HepG2 (cell line): Measurements from ENCODE around the gene MSI2. TPM values are rescaled to one million over a fixed set of nuclear protein-coding genes. Genes with fewer than 3 reads are reported as not detected.

Source experiments
- ATAC-seq: fragments of 200-7000 bp; cut with Tn5 transposase; 3 replicates; pipeline ENCODE4 v1.9.1; 2020; ENCODE audit warnings: mild to moderate bottlenecking, moderate library complexity
- BruUV-seq: library from RNA; stranded (reverse); fragments of 400-500 nt; replicated peaks from 2 replicates; lab custom pipeline; 2021; lab: Mats Ljungman, UMichigan
- CTCF ChIA-PET: fragments of 300-600 bp; formaldehyde crosslinking; extraction: SDS; loops from one replicate; lab custom pipeline; 2021; ENCODE audit warnings: low total read pairs, inconsistent platforms, low intra/inter-chr PET ratio; lab: Yijun Ruan, JAX
- POLR2A ChIA-PET: fragments of 350-600 bp; sonication (Branson Sonifier 250); formaldehyde crosslinking; loops from one replicate; lab custom pipeline; 2020; ENCODE audit warnings: antibody characterized with exemption, inconsistent platforms; lab: Yijun Ruan, JAX
- DNase-seq: peaks from one replicate; pipeline ENCODE4 v3.0.0-alpha.2; 2015; ENCODE audit warnings: low spot score
- FAIRE-seq: peaks from 3 replicates; lab custom pipeline; 2011; peaks lifted over from hg19 to GRCh38; lab: Jason Lieb, UNC
- H2AFZ ChIP-seq: one replicate; pipeline ENCODE4 v1.6.1; 2011; ENCODE audit warnings: low read length, inconsistent platforms
- H3K27ac ChIP-seq: fragments of 300-600 bp; 3 replicates; pipeline ENCODE4 v1.8.0; 2011; ENCODE audit warnings: mixed run types, mild to moderate bottlenecking, mixed read lengths, low read length, inconsistent platforms; ENCODE audit not compliant: insufficient read depth; ENCODE audit errors: extremely low read length
- H3K27me3 ChIP-seq, 2 experiments: fragments of 200-600 bp in 1 of 2; 2 replicates in 1 of 2; 3 replicates in 1 of 2; pipeline versions ENCODE4 v1.6.0 to v1.8.0; 2011; ENCODE audit warnings: low read length in 2 of 2, mild to moderate bottlenecking in 2 of 2, moderate library complexity in 2 of 2, inconsistent platforms in 1 of 2; ENCODE audit not compliant: insufficient read depth in 2 of 2, control insufficient read depth in 1 of 2
- H3K36me3 ChIP-seq, 2 experiments: fragments of 200-600 bp in 1 of 2; replicated peaks in 1 of 2; 2 replicates in 1 of 2; 3 replicates in 1 of 2; pipeline versions ENCODE4 v1.5.1 to v1.8.0; 2011; ENCODE audit warnings: low read length in 2 of 2, inconsistent platforms in 1 of 2; ENCODE audit not compliant: insufficient read depth in 2 of 2, control insufficient read depth in 1 of 2
- H3K4me1 ChIP-seq: 2 replicates; pipeline ENCODE4 v1.5.1; 2012; ENCODE audit warnings: low read length, inconsistent platforms; ENCODE audit not compliant: insufficient read depth
- H3K4me2 ChIP-seq: 2 replicates; pipeline ENCODE4 v1.6.0; 2011; ENCODE audit warnings: low read depth, low read length, inconsistent platforms
- H3K4me3 ChIP-seq, 3 experiments: fragments of 200-600 bp in 1 of 3; sonication (generic), shearing (Covaris generic) in 1 of 3; replicated peaks in 1 of 3; 2 replicates each; pipeline ENCODE4 v1.5.1; 2011 to 2016; ENCODE audit warnings: low read length in 3 of 3, inconsistent platforms in 2 of 3, low read depth in 2 of 3, mild to moderate bottlenecking in 2 of 3, control low read depth in 1 of 3, mixed read lengths in 1 of 3; ENCODE audit not compliant: insufficient read depth in 1 of 3
- H3K79me2 ChIP-seq: one replicate; pipeline ENCODE4 v1.6.1; 2011; ENCODE audit warnings: low read length, inconsistent platforms; ENCODE audit not compliant: insufficient read depth
- H3K9ac ChIP-seq: 2 replicates; pipeline ENCODE4 v1.6.0; 2011; ENCODE audit warnings: mild to moderate bottlenecking, low read depth, low read length, inconsistent platforms; ENCODE audit not compliant: insufficient read depth
- H3K9me3 ChIP-seq: 2 replicates; pipeline ENCODE4 v1.5.1; 2012; ENCODE audit warnings: mild to moderate bottlenecking, low read length
- H4K20me1 ChIP-seq: 2 replicates; pipeline ENCODE4 v1.6.0; 2011; ENCODE audit warnings: inconsistent platforms, mild to moderate bottlenecking, low read length, moderate library complexity; ENCODE audit not compliant: insufficient read depth
- MAFG ChIP-seq: sonication (generic); formaldehyde crosslinking; IDR thresholded peaks from 2 replicates; pipeline ENCODE4 v1.5.1; 2020; ENCODE audit warnings: mild to moderate bottlenecking, missing genetic modification reagents
- SRSF9 ChIP-seq: fragments of 200-400 bp; formaldehyde crosslinking; IDR thresholded peaks from 2 replicates; pipeline ENCODE4 v1.6.1; 2018; ENCODE audit warnings: borderline replicate concordance, mild to moderate bottlenecking, low read depth, low read length; ENCODE audit not compliant: insufficient read depth, poor library complexity, severe bottlenecking
- STAG1 ChIP-seq: sonication (generic); formaldehyde crosslinking; IDR thresholded peaks from 2 replicates; pipeline ENCODE4 v1.4.0; 2020; ENCODE audit warnings: missing genetic modification reagents
- ZNF687 ChIP-seq: sonication (generic); formaldehyde crosslinking; IDR thresholded peaks from 2 replicates; pipeline ENCODE4 v1.5.1; 2020; ENCODE audit warnings: mild to moderate bottlenecking, missing genetic modification reagents, moderate library complexity
- WGBS: methylation state at CpG from one replicate; pipeline ENCODE4 v1.1.6; 2017; ENCODE audit warnings: low lambda C conversion rate; 5-methylcytosine and 5-hydroxymethylcytosine counted together
- in situ Hi-C: cut with HindIII; loops from 2 replicates; pipeline ENCODE4 v1.10.0; 2017; ENCODE audit warnings: low pct_unique_long_range_greater_than_20kb; ENCODE audit not compliant: extremely low pct_ligation_motif_present
- intact Hi-C: fragments of 100-400 bp; cut with micrococcal nuclease; formaldehyde crosslinking; loops from one replicate; pipeline ENCODE4 v1.10.0; 2022; ENCODE audit not compliant: unreplicated experiment
- polyA plus RNA-seq, 8 experiments: library from polyadenylated mRNA; depleted of rRNA in 3 of 8; stranded (reverse) in 7 of 8; unstranded in 1 of 8; fragments of >200 nt; fragmentation: Illumina TruSeq in 4 of 8; extraction: Trizol in 4 of 8; gene quantifications; 2 replicates each; pipeline versions ENCODE4 v1.2.1 to v1.2.3, GENCODE V29; 2011 to 2016; ENCODE audit warnings: low read depth in 4 of 8, missing spikeins in 1 of 8, mixed read lengths in 1 of 8; ENCODE audit not compliant: insufficient read depth in 1 of 8
- total RNA-seq, 5 experiments: library from RNA; depleted of rRNA; stranded (reverse); fragments of >200 nt; fragmentation: Illumina TruSeq; extraction: Trizol; gene quantifications; 2 replicates each; pipeline ENCODE4 v1.2.3, GENCODE V29; 2016; ENCODE audit warnings: low read depth in 1 of 5
- TF ChIP-seq, protein P1 (sequence below): sonication (generic); formaldehyde crosslinking; IDR thresholded peaks from 2 replicates; pipeline ENCODE4 v1.5.0; 2020; ENCODE audit warnings: mild to moderate bottlenecking, missing genetic modification reagents, moderate library complexity

The MSI2 gene
- total and polyA plus RNA-seq, 2 of the 13 experiments (the other 11 are each of a cell fraction or from before 2014, with no cell fraction given) = 77.5 to 78.4 TPM

- 0 out of 2 replicates have a peak, but pooled peaks have one; percentile 22 for TF ChIP-seq ZNF687 (CRISPR knock-in tag)
- TF ChIP-seq SRSF9 = no peak
- TF ChIP-seq, protein P1, sequence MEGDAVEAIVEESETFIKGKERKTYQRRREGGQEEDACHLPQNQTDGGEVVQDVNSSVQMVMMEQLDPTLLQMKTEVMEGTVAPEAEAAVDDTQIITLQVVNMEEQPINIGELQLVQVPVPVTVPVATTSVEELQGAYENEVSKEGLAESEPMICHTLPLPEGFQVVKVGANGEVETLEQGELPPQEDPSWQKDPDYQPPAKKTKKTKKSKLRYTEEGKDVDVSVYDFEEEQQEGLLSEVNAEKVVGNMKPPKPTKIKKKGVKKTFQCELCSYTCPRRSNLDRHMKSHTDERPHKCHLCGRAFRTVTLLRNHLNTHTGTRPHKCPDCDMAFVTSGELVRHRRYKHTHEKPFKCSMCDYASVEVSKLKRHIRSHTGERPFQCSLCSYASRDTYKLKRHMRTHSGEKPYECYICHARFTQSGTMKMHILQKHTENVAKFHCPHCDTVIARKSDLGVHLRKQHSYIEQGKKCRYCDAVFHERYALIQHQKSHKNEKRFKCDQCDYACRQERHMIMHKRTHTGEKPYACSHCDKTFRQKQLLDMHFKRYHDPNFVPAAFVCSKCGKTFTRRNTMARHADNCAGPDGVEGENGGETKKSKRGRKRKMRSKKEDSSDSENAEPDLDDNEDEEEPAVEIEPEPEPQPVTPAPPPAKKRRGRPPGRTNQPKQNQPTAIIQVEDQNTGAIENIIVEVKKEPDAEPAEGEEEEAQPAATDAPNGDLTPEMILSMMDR = peak; percentile 39
- peak; percentile 51 for TF ChIP-seq STAG1 (CRISPR knock-in tag)
- no peak for TF ChIP-seq MAFG (CRISPR knock-in tag)
- CTCF ChIA-PET = interaction anchor here (1.6 kb wide), 1 partner anchor 157 kb away, joined by 4 read pairs; no protein-coding TSS in a partner anchor
- ATAC-seq (peak; percentile 33), FAIRE-seq (no peak), DNase-seq (no peak)
- BruUV-seq = no TSS peak
- intact Hi-C loops (loop anchor here (10.0 kb wide), 1 partner anchor 115 kb away; no protein-coding TSS in a partner anchor), in situ Hi-C loops (no loop called here)
- no peaks in the 10 kb centered on the region for H3K9me3 ChIP-seq
- H3K36me3 ChIP-seq = peaks cover 18 to 43% of the 10 kb centered on the region in 2 experiments
- H4K20me1 ChIP-seq = no peaks in the 10 kb centered on the region
- no peak overlapping the region for H3K4me3 ChIP-seq
- 90% methylated on average over 2 of the region's 7 CpGs for WGBS
- H3K9ac ChIP-seq = no peak overlapping the region
- POLR2A ChIA-PET = interaction anchor here (1.5 kb wide), 1 partner anchor 30 kb away, joined by 3 read pairs; no protein-coding TSS in a partner anchor
- H3K79me2 ChIP-seq = peaks cover 25% of the 10 kb centered on the region
- no peak overlapping the region for H3K27ac ChIP-seq
- H3K27me3 ChIP-seq = no peaks in the 10 kb centered on the region
- peaks cover 31% of the 10 kb centered on the region for H3K4me1 ChIP-seq
- H2AFZ ChIP-seq = no peak overlapping the region
- no peak overlapping the region for H3K4me2 ChIP-seq
Measured at GRCh38 chr17:57399690-57400089, 143.4 kb downstream of the MSI2 start.
